KMS-11 (cell line): ENCODE measurements around the gene CRIP1.

ENCODE experiments used
- H2AFZ ChIP-seq: fragments of 200-600 bp; sonication (generic); 2 replicates; pipeline ENCODE4 v1.6.1; 2016; ENCODE audit warnings: antibody characterized with exemption, mixed run types, low read depth
- H3K27ac ChIP-seq: fragments of 200-600 bp; sonication (generic); 2 replicates; pipeline ENCODE4 v1.6.1; 2016; ENCODE audit warnings: mild to moderate bottlenecking, mixed run types
- H3K27me3 ChIP-seq: fragments of 200-600 bp; sonication (generic); 2 replicates; pipeline ENCODE4 v1.6.1; 2017; ENCODE audit warnings: mild to moderate bottlenecking, low read depth, mixed run types, moderate library complexity; ENCODE audit not compliant: insufficient read depth
- H3K36me3 ChIP-seq: fragments of 200-600 bp; sonication (generic); 2 replicates; pipeline ENCODE4 v1.6.1; 2017; ENCODE audit warnings: mild to moderate bottlenecking, mixed run types; ENCODE audit not compliant: insufficient read depth
- H3K4me1 ChIP-seq: fragments of 200-600 bp; sonication (generic); 2 replicates; pipeline ENCODE4 v1.6.1; 2016; ENCODE audit warnings: mild to moderate bottlenecking, low read depth, mixed run types; ENCODE audit not compliant: poor library complexity, severe bottlenecking
- H3K4me2 ChIP-seq: fragments of 200-600 bp; sonication (generic); 2 replicates; pipeline ENCODE4 v1.7.0; 2016; ENCODE audit warnings: mild to moderate bottlenecking, mixed run types
- H3K4me3 ChIP-seq: fragments of 200-600 bp; sonication (generic); IDR thresholded peaks from 2 replicates; pipeline ENCODE4 v1.6.1; 2017; ENCODE audit warnings: low read depth, low read length, mixed read lengths; ENCODE audit not compliant: insufficient read depth
- H3K79me2 ChIP-seq: fragments of 200-600 bp; sonication (generic); 2 replicates; pipeline ENCODE4 v1.6.1; 2016; ENCODE audit warnings: low read depth, mixed run types; ENCODE audit not compliant: insufficient read depth
- H3K9ac ChIP-seq: fragments of 200-600 bp; sonication (generic); 2 replicates; pipeline ENCODE4 v1.6.1; 2016; ENCODE audit warnings: mild to moderate bottlenecking, mixed run types
- H4K20me1 ChIP-seq: fragments of 200-600 bp; sonication (generic); 2 replicates; pipeline ENCODE4 v1.6.1; 2016; ENCODE audit warnings: mild to moderate bottlenecking, mixed run types; ENCODE audit not compliant: insufficient read depth
- CTCF ChIP-seq: fragments of 200-600 bp; sonication (generic); conservative IDR thresholded peaks from 2 replicates; pipeline ENCODE4 v1.6.1; 2017; ENCODE audit warnings: low read depth, mild to moderate bottlenecking, antibody characterized with exemption, low read length, moderate library complexity, mixed read lengths

CRIP1 gene

GRCh38 chr14:105450123-105450505 lies 36.6 kb upstream of the CRIP1 start:
- no peak overlapping the region for H3K9ac ChIP-seq
- TF ChIP-seq CTCF, result no peak
- H3K36me3 ChIP-seq, result no peaks in the 10 kb centered on the region
- no peak overlapping the region for H2AFZ ChIP-seq
- no peak overlapping the region for H3K27ac ChIP-seq
- peaks cover 6% of the 10 kb centered on the region for H3K4me1 ChIP-seq
- no peaks in the 10 kb centered on the region for H4K20me1 ChIP-seq
- H3K4me3 ChIP-seq, result no peak overlapping the region
- no peak overlapping the region for H3K4me2 ChIP-seq
- no peaks in the 10 kb centered on the region for H3K79me2 ChIP-seq
- H3K27me3 ChIP-seq, result no peaks in the 10 kb centered on the region

GRCh38 chr14:105450864-105451720 lies 35.6 kb upstream of the CRIP1 start:
- no peaks in the 10 kb centered on the region for H3K27me3 ChIP-seq
- no peak overlapping the region for H3K27ac ChIP-seq
- no peak overlapping the region for H3K9ac ChIP-seq
- H3K79me2 ChIP-seq, result no peaks in the 10 kb centered on the region
- no peaks in the 10 kb centered on the region for H4K20me1 ChIP-seq
- no peak overlapping the region for H2AFZ ChIP-seq
- peaks cover 6% of the 10 kb centered on the region for H3K4me1 ChIP-seq
- H3K36me3 ChIP-seq, result no peaks in the 10 kb centered on the region
- H3K4me2 ChIP-seq, result no peak overlapping the region
- no peak overlapping the region for H3K4me3 ChIP-seq
- TF ChIP-seq CTCF, result no peak

GRCh38 chr14:105452963-105453362 lies 33.7 kb upstream of the CRIP1 start:
- no peak overlapping the region for H2AFZ ChIP-seq
- H3K27ac ChIP-seq, result no peak overlapping the region
- no peak overlapping the region for H3K4me3 ChIP-seq
- no peaks in the 10 kb centered on the region for H3K27me3 ChIP-seq
- H3K4me2 ChIP-seq, result no peak overlapping the region
- H3K36me3 ChIP-seq, result no peaks in the 10 kb centered on the region
- no peak for TF ChIP-seq CTCF
- H3K79me2 ChIP-seq, result no peaks in the 10 kb centered on the region
- peaks cover 6% of the 10 kb centered on the region for H3K4me1 ChIP-seq
- no peaks in the 10 kb centered on the region for H4K20me1 ChIP-seq
- no peak overlapping the region for H3K9ac ChIP-seq

GRCh38 chr14:105453847-105454246 lies 32.8 kb upstream of the CRIP1 start:
- no peaks in the 10 kb centered on the region for H4K20me1 ChIP-seq
- no peaks in the 10 kb centered on the region for H3K27me3 ChIP-seq
- H3K79me2 ChIP-seq, result no peaks in the 10 kb centered on the region
- no peak for TF ChIP-seq CTCF
- H3K9ac ChIP-seq, result no peak overlapping the region
- H3K27ac ChIP-seq, result no peak overlapping the region
- no peaks in the 10 kb centered on the region for H3K36me3 ChIP-seq
- no peak overlapping the region for H3K4me2 ChIP-seq
- H3K4me1 ChIP-seq, result peaks cover 4% of the 10 kb centered on the region
- no peak overlapping the region for H2AFZ ChIP-seq
- no peak overlapping the region for H3K4me3 ChIP-seq
